ENCODE results near the gene SLC12A8.
A peak's percentile ranks its signal among the peaks of the same experiment; 100 is the strongest.

SLC12A8 gene

GRCh38 chr3:125073390-125073905 is 139.1 kb downstream of the SLC12A8 start:
- DNase-seq (ENCODE audit: low spot score) = no peak

GRCh38 chr3:125072749-125073389 is 139.7 kb downstream of the SLC12A8 start:
- no peak for DNase-seq (ENCODE audit: low spot score)

GRCh38 chr3:125072301-125072700 is 140.2 kb downstream of the SLC12A8 start:
- peak; percentile 44 for DNase-seq (ENCODE audit: low spot score)

- no peak for DNase-seq (ENCODE audit: low spot score)
These were observed 142.4 kb downstream of the SLC12A8 start for GRCh38 chr3:125069968-125070745.

- DNase-seq (ENCODE audit: low spot score) = no peak
These were observed 143.1 kb downstream of the SLC12A8 start for GRCh38 chr3:125069452-125069851.

GRCh38 chr3:125068265-125068664 is 144.3 kb downstream of the SLC12A8 start:
- DNase-seq (ENCODE audit: low spot score) = no peak

GRCh38 chr3:125067225-125067624 is 145.3 kb downstream of the SLC12A8 start:
- DNase-seq (ENCODE audit: low spot score) = no peak

- DNase-seq (ENCODE audit: low spot score) = peak; percentile 87
These were observed 149.5 kb downstream of the SLC12A8 start for GRCh38 chr3:125062904-125063618.

GRCh38 chr3:125061646-125062045 is 150.9 kb downstream of the SLC12A8 start:
- no peak for DNase-seq (ENCODE audit: low spot score)

GRCh38 chr3:125061170-125061569 is 151.4 kb downstream of the SLC12A8 start:
- DNase-seq (ENCODE audit: low spot score) = peak; percentile 37

- no peak for DNase-seq (ENCODE audit: low spot score)
These were observed 152.9 kb downstream of the SLC12A8 start for GRCh38 chr3:125059488-125060245.

GRCh38 chr3:125058959-125059358 is 153.6 kb downstream of the SLC12A8 start:
- no peak for DNase-seq (ENCODE audit: low spot score)

GRCh38 chr3:125058529-125058928 is 154.0 kb downstream of the SLC12A8 start:
- no peak for DNase-seq (ENCODE audit: low spot score)

GRCh38 chr3:125057186-125057850 is 155.2 kb downstream of the SLC12A8 start:
- peak; percentile 64 for DNase-seq (ENCODE audit: low spot score)

- DNase-seq (ENCODE audit: low spot score) = peak; percentile 95
These were observed 156.4 kb downstream of the SLC12A8 start, which contains the start of gene HEG1 for GRCh38 chr3:125055913-125056745. TSS of gene HEG1 (minus strand) at chr3:125055997. CDS start at chr3:125055890, 107 bp downstream.

GRCh38 chr3:125055331-125055912 is 157.1 kb downstream of the SLC12A8 start:
- DNase-seq (ENCODE audit: low spot score) = peak; percentile 74

GRCh38 chr3:125054449-125055329 is 157.9 kb downstream of the SLC12A8 start:
- DNase-seq (ENCODE audit: low spot score) = peak; percentile 53

- DNase-seq (ENCODE audit: low spot score) = no peak
These were observed 158.5 kb downstream of the SLC12A8 start for GRCh38 chr3:125054062-125054448.

- DNase-seq (ENCODE audit: low spot score) = no peak
These were observed 159.2 kb downstream of the SLC12A8 start for GRCh38 chr3:125053304-125053699.

Measured in GM03348 (cell line).